HG03558 (cell line): ENCODE data around the gene AP1S3.
"Not testable (repeated sequence)": the region's sequence is repeated elsewhere in the genome, so short reads cannot be mapped to it uniquely, and the experiment has no call there.

Source experiments
- ATAC-seq: cut with Tn5 transposase; IDR thresholded peaks from one replicate; pipeline ENCODE4 v1.9.1; 2021; ENCODE audit warnings: moderate number of reproducible peaks; ENCODE audit not compliant: unreplicated experiment; ENCODE audit errors: extremely low read depth

AP1S3 gene

DNA sequence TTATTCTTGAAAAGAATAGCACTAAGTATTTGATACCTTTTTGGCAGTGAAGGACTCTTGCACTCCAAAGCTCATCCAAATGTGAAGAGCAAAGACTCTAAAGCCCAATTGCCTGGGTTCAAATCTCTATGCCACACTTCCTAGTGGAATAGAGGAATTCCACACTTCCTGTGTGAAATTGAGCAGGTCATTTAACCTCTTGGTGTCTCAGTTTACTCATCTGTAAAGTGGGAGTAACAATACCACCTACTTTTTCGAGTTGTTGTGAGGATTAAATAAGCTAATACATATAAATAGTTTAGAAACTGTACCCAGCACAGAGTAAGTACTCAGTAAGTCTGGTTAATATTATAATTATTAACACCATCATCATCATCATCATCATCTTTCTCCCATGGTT is 72.6 kb downstream of the AP1S3 start:
- no peak for ATAC-seq

DNA sequence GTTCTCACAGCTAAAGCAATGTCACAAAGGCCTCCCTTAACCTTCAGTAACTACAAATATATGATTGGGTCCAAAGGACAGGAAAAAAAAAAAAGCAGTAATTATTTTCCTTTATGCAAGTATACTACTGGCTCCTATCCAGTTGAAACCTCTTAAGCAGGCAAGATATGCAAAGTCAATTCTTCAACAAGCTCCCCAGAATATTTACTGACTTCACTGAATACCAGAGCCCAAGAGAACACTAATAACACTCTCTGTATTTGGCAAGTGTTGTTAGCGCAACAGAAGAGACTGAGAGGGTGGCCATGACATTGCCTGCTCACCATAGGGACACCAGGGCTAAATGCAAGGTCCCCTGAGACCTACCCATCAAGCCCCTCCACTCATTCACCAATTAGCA is 74.5 kb downstream of the AP1S3 start:
- ATAC-seq = no peak

DNA sequence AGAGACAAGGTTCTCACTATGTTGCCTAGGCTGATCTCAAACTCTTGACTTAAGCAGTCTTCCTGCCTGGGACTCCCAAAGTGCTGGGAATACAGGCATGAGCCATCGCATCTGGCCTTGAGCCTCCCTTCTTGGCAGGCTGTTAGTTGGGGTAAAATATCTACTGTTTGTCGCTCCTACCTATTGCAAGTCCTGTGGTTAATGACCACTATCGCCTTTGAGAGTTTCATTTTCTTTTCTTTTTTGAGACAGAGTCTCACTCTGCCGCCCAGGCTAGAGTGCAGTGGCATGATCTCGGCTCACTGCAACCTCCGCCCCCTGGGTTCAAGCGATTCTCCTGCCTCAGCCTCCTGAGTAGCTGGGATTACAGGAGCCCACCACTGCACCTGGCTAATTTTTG is 75.6 kb downstream of the AP1S3 start:
- ATAC-seq = not testable (repeated sequence)

DNA sequence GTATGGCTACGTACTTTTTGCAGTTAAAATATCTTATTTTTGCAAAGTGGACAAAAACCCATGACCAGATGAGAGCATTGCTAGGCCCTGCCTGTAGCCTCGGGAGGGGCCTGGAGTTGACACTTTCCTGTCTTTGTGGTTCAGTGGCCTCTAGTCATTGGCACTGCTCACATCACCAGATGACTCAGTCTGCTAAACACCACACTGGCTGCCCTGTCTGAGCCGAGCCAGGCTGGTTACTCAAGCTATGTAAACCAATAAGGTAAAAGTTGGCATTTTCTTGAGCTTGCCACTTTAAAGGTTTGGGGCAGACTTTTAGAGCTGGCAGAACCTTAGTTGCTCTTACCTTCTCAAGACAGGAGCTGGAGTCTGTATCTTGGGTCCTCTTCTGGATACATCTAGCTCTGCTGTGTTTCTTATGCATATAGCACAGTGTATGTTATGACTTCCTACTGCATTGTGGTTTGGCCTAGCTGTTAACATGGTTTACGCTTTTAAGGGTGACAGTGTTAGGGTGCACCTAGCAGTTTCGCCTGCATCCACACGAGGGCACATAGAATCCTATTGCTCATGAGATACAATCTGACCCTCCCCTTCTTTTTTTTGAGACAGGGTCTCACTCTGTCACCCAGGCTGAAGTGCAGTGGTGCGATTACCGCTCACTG is 76.4 kb downstream of the AP1S3 start:
- ATAC-seq = peak; percentile 64

DNA sequence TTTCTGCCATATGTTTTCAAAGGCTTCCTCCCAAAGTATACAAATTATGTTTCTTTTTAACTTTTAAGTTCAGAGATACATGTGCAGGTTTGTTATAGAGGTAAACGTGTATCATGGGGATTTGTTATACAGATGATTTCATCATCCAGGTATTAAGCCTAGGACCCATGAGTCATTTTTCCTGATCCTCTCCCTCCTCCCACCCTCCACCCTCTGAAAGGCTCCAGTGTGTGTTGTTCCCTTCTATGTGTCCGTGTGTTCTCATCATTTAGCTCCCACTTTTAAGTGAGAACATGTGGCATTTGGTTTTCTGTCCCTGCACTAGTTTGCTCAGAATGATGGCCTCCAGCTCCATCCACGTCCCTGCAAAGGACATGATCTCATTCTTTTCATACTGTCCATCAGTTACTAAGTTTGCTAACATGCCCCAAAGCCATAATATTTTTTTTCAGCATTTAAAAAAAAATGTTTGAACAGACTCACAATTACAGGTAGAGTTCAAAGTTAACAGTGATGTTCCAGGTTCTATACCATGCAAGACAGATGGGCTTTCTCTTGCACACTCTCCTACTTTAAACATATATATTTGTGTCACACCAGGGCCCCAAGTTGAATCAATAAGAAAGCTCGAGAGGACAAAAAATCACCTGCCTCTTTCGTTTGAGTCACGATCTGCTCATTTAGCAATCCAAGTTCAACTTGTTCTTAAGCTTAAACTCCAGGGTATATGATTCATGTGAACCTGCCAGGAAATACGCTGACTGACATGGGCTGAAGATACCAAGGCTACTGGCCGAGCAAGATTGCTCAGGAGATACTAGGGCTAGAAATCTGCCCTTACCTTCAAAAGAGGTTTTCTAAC is 77.6 kb downstream of the AP1S3 start:
- ATAC-seq = no peak

DNA sequence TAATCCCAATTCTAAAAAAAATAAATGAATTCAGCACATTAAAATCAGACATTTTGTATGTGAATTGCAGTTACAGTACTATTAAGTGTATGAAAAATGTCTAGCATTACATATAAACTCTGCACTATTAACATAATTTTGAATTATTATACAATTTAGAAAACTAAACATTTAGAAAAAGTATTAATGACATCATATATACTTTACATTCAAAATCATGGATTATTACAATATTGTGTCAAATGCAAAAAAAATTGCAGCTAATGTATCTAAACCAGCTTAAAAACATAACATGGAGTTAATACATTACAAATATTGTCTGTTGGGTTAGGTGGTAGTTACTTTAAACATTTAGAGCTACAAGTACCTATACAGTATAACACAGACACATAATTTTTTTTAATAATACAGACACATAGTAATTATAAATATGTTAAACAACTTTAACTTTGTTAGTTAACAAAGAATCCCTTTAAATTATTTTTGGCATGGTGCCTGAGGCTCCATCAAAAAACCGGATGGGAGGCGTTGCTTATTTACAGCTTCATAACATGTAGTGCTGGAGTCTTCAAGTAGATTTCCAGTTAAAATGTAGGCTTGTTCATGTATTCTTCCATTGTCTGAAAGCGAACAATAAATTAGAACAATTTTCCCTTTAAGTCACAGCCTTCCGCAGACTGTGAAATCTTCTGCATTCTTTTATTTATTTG is 79.1 kb downstream of the AP1S3 start:
- ATAC-seq = no peak

DNA sequence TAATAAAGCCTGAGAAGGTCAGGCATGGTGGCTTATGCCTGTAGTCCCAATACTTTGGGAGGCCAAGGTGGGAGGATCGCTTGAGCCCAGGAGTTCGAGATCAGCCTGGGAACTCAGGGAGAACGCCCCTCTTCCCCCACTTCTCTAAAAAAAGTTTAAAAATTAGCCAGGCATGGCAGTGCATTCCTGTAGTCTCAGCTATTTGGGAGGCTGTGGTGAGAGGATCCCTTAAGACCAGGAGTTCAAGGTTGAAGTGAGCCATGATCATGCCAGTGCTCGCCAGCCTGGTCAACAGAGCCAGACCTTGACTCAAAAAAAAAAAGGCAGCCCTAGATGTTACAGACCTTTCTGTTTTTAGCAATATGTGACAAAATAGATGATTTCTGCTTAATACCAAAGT is 83.4 kb downstream of the AP1S3 start:
- no peak for ATAC-seq

DNA sequence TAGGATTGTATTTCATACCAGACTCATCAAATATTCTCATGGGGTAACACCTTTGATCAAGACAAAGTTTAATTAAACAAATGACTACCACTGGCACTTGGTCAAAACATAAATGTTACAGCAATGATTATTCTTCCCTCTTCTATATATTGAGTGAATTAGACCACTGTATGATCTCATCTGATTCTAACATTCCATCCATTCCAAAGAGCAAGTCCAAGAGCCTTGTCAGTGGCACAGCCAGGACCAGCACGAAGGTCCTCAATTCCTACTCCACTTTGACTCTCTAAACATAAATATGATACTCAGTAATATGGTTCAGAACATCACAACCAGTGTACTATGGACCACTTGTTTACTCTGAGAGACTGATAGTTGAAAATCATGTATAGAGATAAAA is 86.4 kb downstream of the AP1S3 start:
- no peak for ATAC-seq

DNA sequence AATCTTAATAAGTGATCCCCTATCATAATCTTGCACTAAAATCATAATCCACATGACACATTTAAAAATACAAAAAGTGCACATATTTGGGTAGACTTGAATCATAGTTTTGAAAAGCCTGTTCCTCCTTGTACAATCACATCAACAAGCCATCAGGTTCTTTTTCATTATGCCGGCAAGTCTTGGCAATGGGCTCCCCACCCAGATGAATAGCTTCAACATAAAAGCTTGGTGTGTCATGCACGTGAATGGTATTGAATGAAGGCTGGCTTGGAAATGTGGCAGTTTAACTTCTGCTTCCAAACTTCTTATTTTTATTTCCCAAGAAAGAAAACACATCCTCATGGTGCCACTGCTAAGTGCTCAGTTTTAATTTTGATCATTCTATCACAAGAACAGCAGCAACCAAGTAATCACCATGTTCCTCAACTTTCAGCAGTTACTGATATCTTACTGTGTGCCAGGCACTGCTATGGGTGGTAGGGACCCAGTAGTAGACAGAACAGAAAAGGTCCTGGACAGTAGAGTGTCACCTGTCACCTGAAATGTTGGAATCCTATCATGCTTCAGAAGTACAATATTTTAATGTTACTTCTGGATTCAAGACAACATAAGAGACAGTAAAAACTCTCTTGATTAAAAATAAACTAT is 89.9 kb downstream of the AP1S3 start:
- ATAC-seq = no peak

DNA sequence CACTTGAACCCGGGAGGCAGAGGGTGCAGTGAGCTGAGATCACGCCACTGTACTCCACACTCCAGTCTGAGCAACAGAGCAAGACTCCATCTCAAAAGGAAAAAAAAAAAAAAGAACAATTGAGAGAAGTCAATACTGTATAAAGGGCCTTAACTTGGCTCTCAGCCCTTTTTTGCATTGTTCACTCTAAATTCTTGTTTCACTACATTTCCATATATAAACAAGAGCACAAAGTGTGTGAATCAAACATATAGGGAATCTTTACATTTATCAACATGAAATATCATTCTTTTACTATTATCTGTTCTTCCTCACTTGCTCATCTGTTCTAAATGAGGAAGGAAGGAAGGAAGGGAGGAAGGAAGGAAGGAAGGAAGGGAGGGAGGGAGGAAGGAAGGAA is 90.8 kb downstream of the AP1S3 start:
- no peak for ATAC-seq

DNA sequence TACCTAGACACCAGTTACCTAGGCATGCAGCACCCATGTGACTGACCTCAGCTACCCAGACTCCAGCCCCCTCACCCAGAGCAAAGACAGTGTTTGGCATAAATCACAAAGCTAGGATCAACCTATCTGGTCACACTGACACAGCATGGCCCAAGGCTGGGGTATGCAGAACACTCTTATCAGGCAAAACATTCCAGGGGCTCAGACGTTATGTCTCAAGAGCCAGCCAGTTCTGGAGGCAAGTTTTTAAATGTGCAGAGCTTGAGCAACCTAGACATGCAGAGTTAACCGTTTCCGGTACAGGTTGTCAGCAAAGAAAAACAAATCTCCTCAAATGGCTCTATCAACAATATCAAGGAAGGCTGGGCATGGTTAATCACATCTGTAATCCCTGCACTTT is 92.8 kb downstream of the AP1S3 start:
- no peak for ATAC-seq

DNA sequence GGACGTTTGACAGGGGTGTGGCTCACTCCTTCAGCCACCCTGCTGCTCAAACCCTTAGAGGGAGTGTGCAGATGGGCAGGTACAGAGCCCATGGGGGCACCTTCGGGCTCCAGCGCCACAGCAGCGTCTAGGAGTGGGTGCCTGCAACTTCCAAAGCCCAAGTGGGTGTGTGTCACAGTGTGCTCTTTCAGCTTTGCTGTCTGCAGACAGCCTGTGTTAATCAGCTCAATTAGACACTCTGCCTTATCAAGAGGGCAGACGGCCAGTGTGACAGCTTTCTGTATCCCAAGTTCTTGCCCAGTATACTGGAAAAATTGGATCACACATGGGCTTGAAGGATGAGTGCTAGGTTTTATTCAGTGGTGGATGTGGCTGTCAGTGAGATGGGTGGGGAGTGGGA is 96.7 kb downstream of the AP1S3 start:
- no peak for ATAC-seq

DNA sequence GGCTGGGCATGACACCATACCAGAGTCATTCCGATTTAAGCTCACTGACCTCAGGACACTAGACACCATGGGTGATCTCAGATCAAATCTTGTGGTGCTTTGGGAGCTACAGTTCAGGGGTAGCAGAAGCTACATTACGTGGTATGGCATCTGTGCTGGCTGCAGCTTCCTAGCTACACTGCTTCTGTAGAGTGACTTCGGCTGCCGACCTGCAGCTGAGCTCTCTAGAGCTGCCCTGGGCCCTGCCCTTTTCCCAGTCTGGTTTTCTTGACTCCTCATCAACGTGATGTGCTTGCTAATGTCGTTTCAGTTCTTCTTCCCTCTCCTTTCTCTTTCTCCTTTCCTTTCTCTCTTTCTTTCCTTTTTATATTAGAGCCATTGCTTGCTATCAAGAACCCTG is 100.2 kb downstream of the AP1S3 start:
- ATAC-seq = no peak

DNA sequence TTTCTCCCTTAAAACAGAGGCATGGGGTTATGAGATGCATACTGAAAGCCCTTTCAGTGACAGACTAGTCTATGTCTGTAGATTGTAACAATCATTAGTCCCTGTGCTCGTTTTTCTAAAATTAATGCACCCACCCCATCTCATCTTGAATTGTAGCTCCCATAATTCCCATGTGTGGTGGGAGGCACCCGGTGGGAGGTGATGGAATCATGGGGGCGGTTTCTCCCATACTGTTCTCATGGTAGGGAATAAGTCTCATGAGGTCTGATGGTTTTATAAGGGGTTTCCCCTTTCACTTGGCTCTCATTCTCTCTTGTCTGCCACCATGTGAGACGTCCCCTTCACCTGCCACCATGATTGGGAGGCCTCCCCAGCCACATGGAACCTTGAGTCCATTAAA is 100.9 kb downstream of the AP1S3 start:
- ATAC-seq = no peak

DNA sequence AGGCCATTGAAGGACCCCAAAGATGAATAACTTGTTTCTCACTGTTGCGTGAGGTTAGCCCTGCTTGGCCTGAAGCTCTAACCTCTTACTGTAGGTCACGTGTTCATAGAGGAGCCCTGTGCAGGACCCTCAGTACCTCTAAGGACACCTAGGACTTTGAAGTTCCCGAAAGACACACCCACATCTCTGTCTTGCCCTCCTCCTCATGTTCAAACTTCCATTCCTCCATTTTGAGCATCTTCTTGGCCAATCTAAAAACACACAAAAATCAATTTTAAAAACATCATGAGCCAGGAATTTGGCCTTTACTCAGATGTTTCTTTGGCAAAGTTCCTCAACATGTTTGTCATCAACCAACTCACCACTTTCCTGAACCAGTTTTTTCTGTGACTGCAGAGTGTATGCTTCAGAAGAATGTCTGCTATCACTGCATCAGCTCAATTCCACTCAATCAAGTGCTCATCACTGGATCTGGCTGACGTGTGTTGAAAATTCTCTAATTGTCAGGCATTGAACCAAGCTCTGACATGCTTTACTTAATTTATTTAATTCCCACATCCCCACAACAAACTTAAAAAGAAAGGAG is 101.6 kb downstream of the AP1S3 start:
- no peak for ATAC-seq

DNA sequence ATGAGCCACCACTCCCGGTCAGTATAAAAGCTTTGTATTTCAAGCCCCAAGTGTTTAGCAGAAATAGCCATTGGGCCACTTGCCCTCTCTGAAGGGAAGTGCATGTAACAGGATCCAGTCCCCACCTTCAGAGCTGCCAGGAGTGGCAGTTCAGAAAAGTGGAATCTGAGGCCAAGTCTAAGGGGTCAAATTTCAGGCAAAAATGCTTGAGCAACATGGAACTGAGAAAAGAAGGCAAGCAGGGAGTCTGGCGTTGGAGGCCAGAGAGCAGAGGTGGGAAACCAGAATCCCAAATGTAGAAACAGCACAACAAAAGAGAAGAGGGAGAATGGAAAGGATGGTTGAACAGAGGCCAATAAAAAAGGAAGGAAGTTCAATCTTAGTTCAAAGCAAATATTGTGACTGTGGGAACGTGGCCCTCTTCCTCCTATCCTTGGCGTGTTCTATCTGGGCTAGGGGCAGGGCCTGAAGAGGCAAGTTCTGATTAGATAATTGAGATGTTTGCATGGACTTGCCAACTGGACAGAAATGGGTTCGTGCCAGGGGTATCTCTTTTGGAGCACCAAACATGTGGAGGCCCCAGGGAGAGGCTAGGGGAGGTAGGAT is 102.2 kb downstream of the AP1S3 start:
- ATAC-seq = no peak

DNA sequence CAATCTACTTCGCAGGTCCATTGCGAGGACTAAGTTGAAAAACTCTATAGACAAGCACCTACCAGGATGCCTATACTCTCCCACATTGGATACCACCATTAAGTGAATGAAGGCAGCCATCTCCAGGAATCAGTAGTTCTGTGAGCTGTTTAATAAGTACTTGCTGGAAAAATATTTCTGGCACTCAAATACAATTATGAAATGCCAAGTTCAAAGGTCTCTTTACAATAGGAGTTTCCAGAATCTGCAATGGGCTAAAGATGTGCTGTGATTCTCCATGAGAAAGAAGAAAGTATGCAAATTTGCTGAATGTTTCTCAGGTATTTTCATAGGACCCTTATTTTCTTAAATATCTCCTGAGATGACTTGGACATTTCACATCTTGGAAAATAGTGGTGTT is 103.0 kb downstream of the AP1S3 start:
- no peak for ATAC-seq

DNA sequence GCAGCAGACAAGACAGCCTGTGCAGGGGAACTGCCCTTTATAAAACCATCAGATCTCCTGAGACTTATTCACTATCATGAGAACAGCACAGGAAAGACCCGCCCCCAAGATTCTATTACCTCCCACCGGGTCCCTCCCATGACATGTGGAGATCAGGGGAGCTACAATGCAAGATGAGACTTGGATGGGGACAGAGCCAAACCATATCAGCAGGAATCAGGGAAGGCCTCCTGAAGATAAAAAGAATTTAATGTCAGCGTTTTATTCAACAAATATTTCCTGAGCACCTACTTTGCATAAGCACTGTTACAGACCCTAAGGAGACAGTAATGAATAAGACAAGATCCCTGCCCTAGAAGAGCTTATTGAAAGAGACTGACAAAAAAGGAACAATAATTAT is 105.0 kb downstream of the AP1S3 start:
- no peak for ATAC-seq

DNA sequence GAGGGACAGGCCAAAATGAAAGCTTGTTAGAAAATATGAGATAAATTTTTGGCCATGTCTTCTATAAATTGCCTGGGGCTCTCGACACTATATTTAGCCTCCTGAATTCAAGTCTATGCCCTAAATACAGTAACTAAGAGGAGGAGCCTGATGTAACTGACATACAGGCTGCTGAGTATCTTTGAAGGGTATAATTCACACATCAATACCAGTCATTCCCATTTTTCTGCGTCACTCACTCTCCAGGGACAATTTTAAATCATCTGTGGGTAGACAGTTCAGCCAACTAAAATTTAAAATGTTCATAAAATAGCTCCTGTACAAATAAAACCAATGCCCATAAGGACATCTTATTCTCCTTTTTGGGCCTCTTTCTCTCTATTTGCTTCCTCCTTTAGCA is 105.9 kb downstream of the AP1S3 start:
- ATAC-seq = no peak

DNA sequence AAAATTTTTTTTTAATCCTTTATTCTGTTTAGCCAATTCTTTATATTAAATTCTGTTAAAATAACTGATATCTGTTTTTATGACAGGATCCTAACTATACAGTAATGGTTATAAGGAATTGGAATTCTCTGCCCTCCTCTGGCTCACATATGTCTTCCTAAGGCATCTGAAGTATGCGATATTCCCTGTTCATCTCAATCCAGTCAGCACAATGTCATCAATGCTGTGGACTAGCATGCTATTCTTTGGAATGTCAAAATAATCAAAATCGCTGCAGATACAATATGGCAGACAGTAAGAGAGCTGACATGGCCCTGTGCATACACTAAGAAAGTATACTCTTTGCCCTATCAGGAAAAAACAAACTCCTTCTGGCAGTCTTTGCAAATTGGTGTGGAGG is 107.6 kb downstream of the AP1S3 start:
- no peak for ATAC-seq
